Ovary (tissue), 9 donors: ENCODE measurements around the gene DUT. TPM values are rescaled to one million over a fixed set of nuclear protein-coding genes. Genes with fewer than 3 reads are reported as not detected.

Experiments
- DNase-seq, 5 donors: peaks; one replicate each; pipeline ENCODE4 v3.0.0-alpha.2; 2019 to 2020
- H3K27ac ChIP-seq, 2 donors: fragments of 200-600 bp; one replicate each; pipeline versions ENCODE4 v1.5.1 to v1.8.0; 2019 to 2022
- H3K27me3 ChIP-seq: fragments of 200-600 bp; one replicate; pipeline ENCODE4 v1.8.0; 2022
- H3K36me3 ChIP-seq: fragments of 200-600 bp; sonication (generic); one replicate; pipeline ENCODE4 v1.5.1; 2019
- H3K4me1 ChIP-seq: one replicate; pipeline ENCODE4 v1.8.1; 2013; ENCODE audit warnings: mild to moderate bottlenecking, moderate library complexity; ENCODE audit not compliant: insufficient read depth
- H3K4me3 ChIP-seq: fragments of 200-600 bp; sonication (generic); one replicate; pipeline ENCODE4 v1.5.1; 2017
- H3K9me3 ChIP-seq, 2 donors: fragments of 200-600 bp in 1 of 2; sonication (generic) in 1 of 2; one replicate each; pipeline versions ENCODE4 v1.5.1 to v1.8.1; 2013 to 2019; ENCODE audit warnings: mild to moderate bottlenecking in 1 of 2, moderate library complexity in 1 of 2
- EP300 ChIP-seq: sonication (generic); formaldehyde crosslinking; IDR thresholded peaks from one replicate; pipeline ENCODE4 v1.6.1; 2017; ENCODE audit warnings: antibody characterized with exemption
- POLR2A ChIP-seq: fragments of 450-650 bp; IDR thresholded peaks from one replicate; pipeline ENCODE4 v1.6.1; 2017; ENCODE audit warnings: antibody characterized with exemption, mild to moderate bottlenecking, moderate library complexity
- WGBS, 3 donors: extraction: QIAGEN DNeasy Blood & Tissue Kit in 1 of 3; methylation state at CpG; one replicate each; pipeline versions ENCODE4 v1.1.5 to v1.1.7; 2013 to 2017; 5-methylcytosine and 5-hydroxymethylcytosine counted together
- intact Hi-C, 4 donors: fragments of 100-400 bp; cut with DNase I; formaldehyde crosslinking; loops; one replicate each; pipeline versions ENCODE4 v1.11.0 to v1.15.1; 2022 to 2023
- polyA plus RNA-seq, 2 donors: library from polyadenylated mRNA; stranded (reverse); fragments of 200-250 nt in 1 of 2; fragments of 350-450 nt in 1 of 2; fragmentation: Illumina TruSeq in 1 of 2; extraction: RNeasy Lipid Tissue Mini Kit (QIAGEN cat#74804) in 1 of 2; gene quantifications; one replicate each; pipeline ENCODE4 v1.2.3, GENCODE V29; 2013 to 2014
- total RNA-seq, 7 donors: library from RNA; depleted of rRNA in 2 of 7; stranded (reverse); fragments of >200 nt in 2 of 7; fragmentation: NEBNext Ultra II Directional in 3 of 7; extraction: Animal tissue kit (Norgen Biotek cat#: 25700) in 3 of 7; gene quantifications; one replicate each; pipeline versions ENCODE4 v1.1.0 to v1.2.4, GENCODE V29; 2016 to 2023
- TF ChIP-seq, protein P1 (sequence below), 3 donors: fragments of 450-650 bp in 2 of 3; fragments of 200-600 bp in 1 of 3; IDR thresholded peaks; one replicate each; pipeline versions ENCODE4 v1.5.1 to v1.8.0; 2016 to 2022; ENCODE audit warnings: antibody characterized with exemption in 3 of 3, mild to moderate bottlenecking in 1 of 3
- donor health status: DM: no; HTN: no; CAD: no; lungs with moderate emphysema.
- donor health status: DM: no; HTN: no; CAD: no.
- donor health status: Bipolar disorder and iron deficiency.
- donor health status: DM: yes; HTN: yes; CAD: no.
- donor health status: DM: no; HTN: no; CAD: no.
- donor health status: DM: yes; HTN: yes; CAD: no.

The DUT gene
- total and polyA plus RNA-seq, 9 donors: 63.1 to 131 (median 84.1) TPM

DNA sequence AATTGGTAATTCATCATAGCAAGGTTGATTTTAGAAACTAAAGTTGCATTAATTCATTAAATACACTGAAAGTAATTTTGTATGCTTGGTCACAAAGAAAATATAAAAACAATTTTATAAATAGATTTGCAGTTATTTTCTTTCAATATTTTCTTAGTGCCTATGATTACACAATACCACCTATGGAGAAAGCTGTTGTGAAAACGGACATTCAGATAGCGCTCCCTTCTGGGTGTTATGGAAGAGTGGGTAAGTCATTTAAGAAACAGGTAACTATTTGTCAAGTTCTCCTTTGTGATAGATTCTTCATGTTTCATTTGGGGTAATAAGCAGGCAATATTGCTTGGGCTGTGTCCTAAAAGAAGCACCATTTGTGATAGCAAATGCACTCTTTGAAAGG, 3.0 kb downstream of the DUT start:
- Histone ChIP-seq H3K27me3 (no peaks in the 10 kb centered on the region), H3K36me3 (no peaks in the 10 kb centered on the region), H3K4me1 (peaks cover 4% of the 10 kb centered on the region), H3K27ac (no peak overlapping the region), H3K9me3 (no peaks in the 10 kb centered on the region), H3K4me3 (no peak overlapping the region)
- intact Hi-C loops: no loop called here
- 77 to 81% (median 78%) methylated on average over 2 of the region's 2 CpGs for WGBS, 3 donors
- TF ChIP-seq, protein P1, sequence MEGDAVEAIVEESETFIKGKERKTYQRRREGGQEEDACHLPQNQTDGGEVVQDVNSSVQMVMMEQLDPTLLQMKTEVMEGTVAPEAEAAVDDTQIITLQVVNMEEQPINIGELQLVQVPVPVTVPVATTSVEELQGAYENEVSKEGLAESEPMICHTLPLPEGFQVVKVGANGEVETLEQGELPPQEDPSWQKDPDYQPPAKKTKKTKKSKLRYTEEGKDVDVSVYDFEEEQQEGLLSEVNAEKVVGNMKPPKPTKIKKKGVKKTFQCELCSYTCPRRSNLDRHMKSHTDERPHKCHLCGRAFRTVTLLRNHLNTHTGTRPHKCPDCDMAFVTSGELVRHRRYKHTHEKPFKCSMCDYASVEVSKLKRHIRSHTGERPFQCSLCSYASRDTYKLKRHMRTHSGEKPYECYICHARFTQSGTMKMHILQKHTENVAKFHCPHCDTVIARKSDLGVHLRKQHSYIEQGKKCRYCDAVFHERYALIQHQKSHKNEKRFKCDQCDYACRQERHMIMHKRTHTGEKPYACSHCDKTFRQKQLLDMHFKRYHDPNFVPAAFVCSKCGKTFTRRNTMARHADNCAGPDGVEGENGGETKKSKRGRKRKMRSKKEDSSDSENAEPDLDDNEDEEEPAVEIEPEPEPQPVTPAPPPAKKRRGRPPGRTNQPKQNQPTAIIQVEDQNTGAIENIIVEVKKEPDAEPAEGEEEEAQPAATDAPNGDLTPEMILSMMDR (IDR thresholded peaks at IDR 0.05): no peak
- no peak for TF ChIP-seq POLR2A
- TF ChIP-seq EP300: no peak
- DNase-seq: no peak

DNA sequence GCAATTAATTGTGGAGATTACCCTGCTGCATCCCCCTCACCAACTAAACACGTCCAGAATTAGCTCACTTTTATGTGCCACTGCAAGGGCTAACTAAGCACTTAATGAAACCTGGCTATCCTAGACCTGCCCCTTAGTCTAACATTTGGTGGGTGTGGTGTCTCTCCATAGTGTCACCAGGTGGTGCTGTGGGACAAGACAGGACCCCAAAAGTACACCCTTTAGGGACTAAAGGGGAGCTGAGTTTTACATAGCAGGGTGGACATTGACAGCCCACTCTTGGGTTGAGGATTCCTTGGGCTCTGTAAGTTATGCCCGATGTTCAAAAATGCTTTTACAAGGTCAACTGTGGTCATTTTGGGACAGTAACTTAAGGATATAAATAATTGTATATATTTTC, 5.7 kb downstream of the DUT start:
- Histone ChIP-seq H3K27ac (no peak overlapping the region), H3K36me3 (no peaks in the 10 kb centered on the region), H3K27me3 (no peaks in the 10 kb centered on the region), H3K9me3 (no peaks in the 10 kb centered on the region), H3K4me3 (no peak overlapping the region), H3K4me1 (peaks cover 2% of the 10 kb centered on the region)
- TF ChIP-seq POLR2A (no peak), EP300 (no peak)
- TF ChIP-seq, protein P1 (IDR thresholded peaks at IDR 0.05): no peak
- WGBS, 3 donors: 72 to 84% (median 73%) methylated on average over 2 of the region's 2 CpGs
- intact Hi-C loops: no loop called here
- no peak for DNase-seq

DNA sequence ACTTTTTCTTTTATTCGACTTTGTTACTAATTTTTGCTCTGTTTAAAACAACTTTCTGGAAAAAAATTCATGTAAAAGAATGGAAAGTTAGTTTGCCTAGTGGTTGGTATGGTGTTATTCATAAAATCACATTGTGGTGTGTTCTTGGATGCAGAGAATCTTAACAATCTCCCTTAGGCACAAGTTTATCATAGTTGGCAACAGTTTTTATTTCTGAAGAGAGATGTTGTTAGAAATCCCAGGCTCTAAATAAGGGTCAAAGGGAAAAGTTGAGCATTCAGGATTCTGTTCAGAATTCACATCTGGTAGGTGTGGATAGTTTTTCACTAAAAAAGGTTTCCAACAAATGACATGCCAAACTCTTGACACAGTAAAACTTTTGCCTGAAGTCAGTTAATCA, 6.4 kb downstream of the DUT start:
- H3K36me3 ChIP-seq: no peaks in the 10 kb centered on the region
- H3K4me1 ChIP-seq: no peaks in the 10 kb centered on the region
- no peaks in the 10 kb centered on the region for H3K27me3 ChIP-seq
- no peaks in the 10 kb centered on the region for H3K9me3 ChIP-seq
- no peak overlapping the region for H3K4me3 ChIP-seq
- no peak for DNase-seq
- no peak for TF ChIP-seq EP300
- intact Hi-C loops: no loop called here
- WGBS, 3 donors: 67 to 74% (median 72%) methylated on average over 1 of the region's 1 CpG
- no peak overlapping the region for H3K27ac ChIP-seq

GRCh38 chr15:48340111-48340510, 8.9 kb downstream of the DUT start:
- DNase-seq: no peak

DNA sequence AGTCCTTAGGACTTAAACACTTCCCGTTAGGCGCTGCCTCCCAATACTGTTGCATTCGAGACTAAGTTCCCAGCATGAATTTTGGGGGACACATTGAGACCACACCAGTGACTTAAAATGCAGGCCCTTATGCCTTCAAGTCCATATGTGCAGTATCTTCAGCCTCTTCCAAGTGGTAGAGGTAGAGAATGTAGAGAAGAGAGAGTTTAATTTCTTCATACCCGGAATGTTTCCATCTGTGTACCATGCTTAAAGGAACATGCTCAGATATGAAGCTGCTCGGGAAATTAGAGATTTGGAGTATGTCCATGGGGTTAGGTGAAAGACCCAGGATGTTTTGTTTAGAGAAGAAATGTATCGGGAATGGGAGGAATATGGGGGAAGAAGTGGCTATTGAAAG, 12.6 kb downstream of the DUT start:
- intact Hi-C loops: no loop called here
- no peak for DNase-seq
- no peaks in the 10 kb centered on the region for H3K4me1 ChIP-seq
- TF ChIP-seq EP300 (no peak), POLR2A (no peak)
- TF ChIP-seq, protein P1 (IDR thresholded peaks at IDR 0.05): no peak
- no peaks in the 10 kb centered on the region for H3K36me3 ChIP-seq
- H3K27me3 ChIP-seq: no peaks in the 10 kb centered on the region
- no peak overlapping the region for H3K4me3 ChIP-seq
- no peak overlapping the region for H3K27ac ChIP-seq
- no peaks in the 10 kb centered on the region for H3K9me3 ChIP-seq
- 71 to 85% (median 75%) methylated on average over 6 of the region's 6 CpGs for WGBS, 3 donors

More at GRCh38 chr15:48340111-48340510, 8.9 kb downstream of the DUT start:
- intact Hi-C loops: no loop called here
- no peaks in the 10 kb centered on the region for H3K9me3 ChIP-seq
- H3K4me3 ChIP-seq: no peak overlapping the region
- no peaks in the 10 kb centered on the region for H3K4me1 ChIP-seq
- H3K27me3 ChIP-seq: no peaks in the 10 kb centered on the region
- WGBS, 3 donors: 74 to 80% (median 77%) methylated on average over 4 of the region's 4 CpGs
- no peaks in the 10 kb centered on the region for H3K36me3 ChIP-seq
- TF ChIP-seq, protein P1 (IDR thresholded peaks at IDR 0.05): no peak
- TF ChIP-seq EP300 (no peak), POLR2A (no peak)
- H3K27ac ChIP-seq: no peak overlapping the region
